ENCODE results near the gene EVI5.

The EVI5 gene

GRCh38 chr1:92544756-92545165 lies 240.1 kb downstream of the EVI5 start:
- no peak for TF ChIP-seq CTCF (IDR thresholded peaks at IDR 0.05; ENCODE audit: insufficient read depth, low read length, missing control alignments)
- no peak for DNase-seq (ENCODE audit: low read depth, low spot score)
- no peak overlapping the region for H3K4me3 ChIP-seq (ENCODE audit: low read depth, low read length)
- POLR2A ChIA-PET: no interaction called here
- CTCF ChIA-PET: no interaction called here

GRCh38 chr1:92543131-92544055 lies 241.5 kb downstream of the EVI5 start:
- POLR2A ChIA-PET: no interaction called here
- DNase-seq (ENCODE audit: low read depth, low spot score): no peak

GRCh38 chr1:92538413-92539061 lies 246.4 kb downstream of the EVI5 start:
- no peak overlapping the region for H3K4me3 ChIP-seq (ENCODE audit: low read depth, low read length)
- TF ChIP-seq CTCF (IDR thresholded peaks at IDR 0.05; ENCODE audit: insufficient read depth, low read length, missing control alignments): no peak
- POLR2A ChIA-PET: no interaction called here
- CTCF ChIA-PET: no interaction called here
- DNase-seq (ENCODE audit: low read depth, low spot score): no peak

More at GRCh38 chr1:92543131-92544055, 241.5 kb downstream of the EVI5 start:
- no peak overlapping the region for H3K4me3 ChIP-seq (ENCODE audit: low read depth, low read length)
- CTCF ChIA-PET: no interaction called here
- no peak for TF ChIP-seq CTCF (IDR thresholded peaks at IDR 0.05; ENCODE audit: insufficient read depth, low read length, missing control alignments)

GRCh38 chr1:92538048-92538412 lies 246.9 kb downstream of the EVI5 start:
- ChIA-PET CTCF (no interaction called here), POLR2A (no interaction called here)
- no peak overlapping the region for H3K4me3 ChIP-seq (ENCODE audit: low read depth, low read length)
- DNase-seq (ENCODE audit: low read depth, low spot score): no peak
- no peak for TF ChIP-seq CTCF (IDR thresholded peaks at IDR 0.05; ENCODE audit: insufficient read depth, low read length, missing control alignments)

- POLR2A ChIA-PET: no interaction called here
- no peak for TF ChIP-seq CTCF (IDR thresholded peaks at IDR 0.05; ENCODE audit: insufficient read depth, low read length, missing control alignments)
- H3K4me3 ChIP-seq (ENCODE audit: low read depth, low read length): no peak overlapping the region
- CTCF ChIA-PET: no interaction called here
- no peak for DNase-seq (ENCODE audit: low read depth, low spot score)
These were observed 247.7 kb downstream of the EVI5 start for GRCh38 chr1:92536980-92537884.
